ENCODE results near the gene S100A1.

The S100A1 gene

GRCh38 chr1:153640861-153641260, 12.6 kb downstream of the S100A1 start:
- H3K27ac ChIP-seq = no peak overlapping the region
- TF ChIP-seq ZFX (IDR thresholded peaks at IDR 0.05; ENCODE audit: borderline replicate concordance) (no peak), CTCF (IDR thresholded peaks at IDR 0.05) (no peak)

- TF ChIP-seq ZFX (IDR thresholded peaks at IDR 0.05; ENCODE audit: borderline replicate concordance) = no peak
- H3K27ac ChIP-seq = no peak overlapping the region
Observed at GRCh38 chr1:153642161-153642560, 13.9 kb downstream of the S100A1 start.

- TF ChIP-seq CTCF (IDR thresholded peaks at IDR 0.05) = no peak
- no peak for TF ChIP-seq ZFX (IDR thresholded peaks at IDR 0.05; ENCODE audit: borderline replicate concordance)
- H3K27ac ChIP-seq = no peak overlapping the region
Observed at GRCh38 chr1:153643100-153643499, 14.9 kb downstream of the S100A1 start.

GRCh38 chr1:153643816-153644215, 15.6 kb downstream of the S100A1 start:
- TF ChIP-seq CTCF (IDR thresholded peaks at IDR 0.05) (no peak), ZFX (IDR thresholded peaks at IDR 0.05; ENCODE audit: borderline replicate concordance) (no peak)
- no peak overlapping the region for H3K27ac ChIP-seq

GRCh38 chr1:153646672-153647345, 18.6 kb downstream of the S100A1 start:
- TF ChIP-seq CTCF (IDR thresholded peaks at IDR 0.05) (no peak), ZFX (IDR thresholded peaks at IDR 0.05; ENCODE audit: borderline replicate concordance) (no peak)
- H3K27ac ChIP-seq = peak overlapping the region; percentile 22; the same call in 1 of the 2 replicates

- peak overlapping the region; percentile 22; the same call in 1 of the 2 replicates for H3K27ac ChIP-seq
- no peak for TF ChIP-seq ZFX (IDR thresholded peaks at IDR 0.05; ENCODE audit: borderline replicate concordance)
- no peak for TF ChIP-seq CTCF (IDR thresholded peaks at IDR 0.05)
Observed at GRCh38 chr1:153647346-153647714, 19.1 kb downstream of the S100A1 start.

GRCh38 chr1:153648000-153648643, 19.9 kb downstream of the S100A1 start:
- TF ChIP-seq ZFX (IDR thresholded peaks at IDR 0.05; ENCODE audit: borderline replicate concordance) = no peak
- 0 out of 2 replicates have a peak, but pooled peaks have one; percentile 3 for TF ChIP-seq CTCF (IDR thresholded peaks at IDR 0.05)

More at GRCh38 chr1:153648000-153648643, 19.9 kb downstream of the S100A1 start:
- peak overlapping the region; percentile 7; the same call in 1 of the 2 replicates for H3K27ac ChIP-seq
